ENCODE measurements around the gene ZNHIT2. TPM values are rescaled to one million over a fixed set of nuclear protein-coding genes. Genes with fewer than 3 reads are reported as not detected.

Gene ZNHIT2
- total and polyA plus RNA-seq, 2 of the 13 experiments (the other 11 are each of a cell fraction or from before 2014, with no cell fraction given): 1.1 to 6.5 TPM

GRCh38 chr11:65095974-65096806 is 21.3 kb downstream of the ZNHIT2 start, which contains the start of gene VPS51 (continued):
- TF ChIP-seq ZNF276 (CRISPR knock-in tag; IDR thresholded peaks at IDR 0.05; ENCODE audit: low read depth): peak; percentile 64; the same call in 1 of the 2 replicates
- peak; percentile 78; the same call in 1 of the 2 replicates for TF ChIP-seq KLF6 (CRISPR knock-in tag; IDR thresholded peaks at IDR 0.05)
- TF ChIP-seq ZNF557 (CRISPR knock-in tag; IDR thresholded peaks at IDR 0.05): no peak
- no peak; the same call in 1 of the 2 replicates for TF ChIP-seq ZNF431 (CRISPR knock-in tag; IDR thresholded peaks at IDR 0.05; ENCODE audit: borderline replicate concordance, low read depth)
- TF ChIP-seq HOXA3 (CRISPR knock-in tag; IDR thresholded peaks at IDR 0.05): peak; percentile 94
- TF ChIP-seq ZNF577 (CRISPR knock-in tag; IDR thresholded peaks at IDR 0.05; ENCODE audit: borderline replicate concordance, low read depth): no peak
- TF ChIP-seq ZFAT (CRISPR knock-in tag; conservative IDR thresholded peaks at IDR 0.05): no peak
- TF ChIP-seq RAD21 (CRISPR knock-in tag; IDR thresholded peaks at IDR 0.05): peak; percentile 48; the same call in 1 of the 2 replicates
- TF ChIP-seq RARA (CRISPR knock-in tag; IDR thresholded peaks at IDR 0.05): peak; percentile 36
- no peak for TF ChIP-seq ZNF354B (CRISPR knock-in tag; IDR thresholded peaks at IDR 0.05)
- no peak for TF ChIP-seq ZNF326 (CRISPR knock-in tag; IDR thresholded peaks at IDR 0.05; ENCODE audit: borderline replicate concordance)
- TF ChIP-seq FOXM1 (CRISPR knock-in tag; IDR thresholded peaks at IDR 0.05): no peak
- TF ChIP-seq ARNT (IDR thresholded peaks at IDR 0.05): no peak
- no peak for TF ChIP-seq SOX13 (IDR thresholded peaks at IDR 0.05)
- TF ChIP-seq SOX13 (CRISPR knock-in tag; conservative IDR thresholded peaks at IDR 0.05 in 1 of 2, IDR thresholded peaks at IDR 0.05 in 1 of 2): peak in 1 of 2 experiments; percentile 57; a peak in 2 of 4 replicates
- peak; percentile 81 for TF ChIP-seq TEAD3 (CRISPR knock-in tag; optimal IDR thresholded peaks at IDR 0.05; ENCODE audit: borderline replicate concordance)
- peak; percentile 54; the same call in 1 of the 2 replicates for TF ChIP-seq SNAPC4 (CRISPR knock-in tag; IDR thresholded peaks at IDR 0.05)
- no peak for TF ChIP-seq DMTF1 (CRISPR knock-in tag; IDR thresholded peaks at IDR 0.05)
- peak; percentile 77; the same call in 1 of the 2 replicates for TF ChIP-seq SP5 (CRISPR knock-in tag; IDR thresholded peaks at IDR 0.05; ENCODE audit: borderline replicate concordance, low read depth)
- peak; percentile 67 for TF ChIP-seq ZNF781 (CRISPR knock-in tag; IDR thresholded peaks at IDR 0.05; ENCODE audit: borderline replicate concordance, not compliant biosample characterization)
